A673 (cell line): Measurements from ENCODE around the gene DDR1. TPM values are rescaled to one million over a fixed set of nuclear protein-coding genes. Genes with fewer than 3 reads are reported as not detected.

Source experiments
- BruUV-seq: library from RNA; stranded (reverse); fragments of 400-500 nt; replicated peaks from 2 replicates; lab custom pipeline; 2021; lab: Mats Ljungman, UMichigan
- CTCF ChIA-PET: fragments of 300-600 bp; sonication (Branson Sonifier 250); formaldehyde crosslinking; loops from one replicate; lab custom pipeline; 2022; ENCODE audit warnings: antibody characterized with exemption; lab: Charles Lee
- POLR2A ChIA-PET: fragments of 300-600 bp; sonication (Branson Sonifier 250); formaldehyde crosslinking; loops from one replicate; lab custom pipeline; 2022; ENCODE audit warnings: antibody characterized with exemption; ENCODE audit not compliant: low non-redundant PET; lab: Charles Lee
- DNase-seq: peaks from one replicate; pipeline ENCODE4 v3.0.0-alpha.2; 2015; ENCODE audit warnings: low spot score
- H3K27ac ChIP-seq: fragments of 200-600 bp; sonication (generic); 2 replicates; pipeline ENCODE4 v1.5.1; 2016; ENCODE audit warnings: mixed run types, low read depth, mild to moderate bottlenecking, mixed read lengths, antibody characterized with exemption, low read length; ENCODE audit not compliant: poor library complexity, severe bottlenecking
- H3K27me3 ChIP-seq: fragments of 200-600 bp; sonication (generic); replicated peaks from 2 replicates; pipeline ENCODE4 v1.6.1; 2017; ENCODE audit warnings: mixed run types, low read depth, mild to moderate bottlenecking, mixed read lengths, antibody characterized with exemption, low read length; ENCODE audit not compliant: insufficient read depth, poor library complexity
- H3K36me3 ChIP-seq: fragments of 200-600 bp; sonication (generic); 2 replicates; pipeline ENCODE4 v1.6.1; 2016; ENCODE audit warnings: mixed run types, mild to moderate bottlenecking, mixed read lengths, antibody characterized with exemption, low read length; ENCODE audit not compliant: insufficient read depth, poor library complexity, severe bottlenecking
- H3K4me1 ChIP-seq: fragments of 200-600 bp; sonication (generic); 2 replicates; pipeline ENCODE4 v1.6.1; 2017; ENCODE audit warnings: mixed run types, mild to moderate bottlenecking, mixed read lengths, antibody characterized with exemption, low read length; ENCODE audit not compliant: insufficient read depth, poor library complexity, severe bottlenecking
- H3K4me3 ChIP-seq: fragments of 200-600 bp; sonication (generic); 2 replicates; pipeline ENCODE4 v1.5.1; 2016; ENCODE audit warnings: low read depth, mixed run types, mild to moderate bottlenecking, mixed read lengths, low read length; ENCODE audit not compliant: poor library complexity, severe bottlenecking
- H3K9me3 ChIP-seq: fragments of 200-600 bp; sonication (generic); 2 replicates; pipeline ENCODE4 v1.6.1; 2016; ENCODE audit warnings: mixed run types, low read depth, mild to moderate bottlenecking, mixed read lengths, antibody characterized with exemption, low read length; ENCODE audit not compliant: poor library complexity, severe bottlenecking
- EZH2 ChIP-seq: fragments of 200-600 bp; sonication (generic); IDR thresholded peaks from 2 replicates; pipeline ENCODE4 v1.6.1; 2017; ENCODE audit warnings: borderline replicate concordance, low read depth, mild to moderate bottlenecking, mixed read lengths, antibody characterized with exemption, low read length; ENCODE audit not compliant: poor library complexity, severe bottlenecking
- intact Hi-C: fragments of 100-400 bp; cut with micrococcal nuclease; formaldehyde crosslinking; loops from one replicate; pipeline ENCODE4 v1.10.0; 2022; ENCODE audit not compliant: unreplicated experiment
- total RNA-seq: library from RNA; stranded (reverse); gene quantifications from 2 replicates; pipeline ENCODE4 v1.2.3, GENCODE V29; 2021
- TF ChIP-seq, protein P1 (sequence below): fragments of 300-800, 200-600 bp; sonication (generic); conservative IDR thresholded peaks from 2 replicates; pipeline ENCODE4 v1.5.1; 2017; ENCODE audit warnings: low read depth, mild to moderate bottlenecking, antibody characterized with exemption, low read length, moderate library complexity, mixed read lengths

DDR1 gene
- total RNA-seq, 1 experiment from 2014 or later = 57.9 TPM

DNA sequence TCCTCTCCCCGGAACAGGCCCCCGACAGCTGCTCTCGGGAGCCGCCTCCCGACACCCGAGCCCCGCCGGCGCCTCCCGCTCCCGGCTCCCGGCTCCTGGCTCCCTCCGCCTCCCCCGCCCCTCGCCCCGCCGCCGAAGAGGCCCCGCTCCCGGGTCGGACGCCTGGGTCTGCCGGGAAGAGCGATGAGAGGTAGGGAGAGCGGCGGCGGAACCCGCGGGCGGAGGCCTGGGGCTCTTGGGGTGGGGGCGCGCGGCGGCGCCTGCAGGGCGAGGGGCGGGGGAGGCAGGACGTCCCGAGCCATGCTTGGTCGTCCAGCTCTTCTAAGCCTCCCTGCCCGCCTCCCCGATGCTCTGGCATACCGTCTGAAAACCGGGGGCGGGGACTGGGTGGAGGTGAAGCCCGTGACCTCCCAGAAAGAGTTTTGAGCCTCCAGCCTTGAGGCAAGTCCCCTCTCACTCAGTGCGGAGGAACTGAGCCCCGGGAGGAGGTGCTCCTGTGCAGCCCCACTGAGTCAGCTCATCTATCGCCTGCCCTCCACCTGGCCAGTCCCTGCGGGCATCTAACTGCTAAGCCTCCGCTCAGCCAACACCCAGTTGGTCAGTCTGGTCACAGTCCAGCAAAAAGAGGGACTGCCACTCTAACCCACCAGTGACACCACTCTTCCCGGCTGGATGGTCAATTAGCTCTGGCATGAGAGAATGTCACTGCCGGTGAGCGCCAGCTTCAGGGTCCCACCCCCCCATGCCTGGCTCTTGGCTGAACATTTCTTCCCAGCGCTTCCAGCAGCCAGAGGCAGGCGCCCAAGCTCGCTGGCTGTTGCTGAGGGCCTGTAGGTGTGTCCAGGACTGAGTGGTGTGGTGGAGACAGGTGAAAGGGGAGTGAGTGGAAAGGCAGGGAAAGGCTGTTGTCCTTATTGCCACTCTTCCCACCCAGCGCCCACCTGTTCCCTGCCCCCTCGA, 482 bp downstream of the DDR1 start:
- peak; percentile 49 for DNase-seq
- H3K9me3 ChIP-seq = no peaks in the 10 kb centered on the region
- intact Hi-C loops = loop anchor here (10.0 kb wide), 1 partner anchor 330 kb away; the partner anchor contains the start of genes GNL1 and PRR3
- TF ChIP-seq, protein P1, sequence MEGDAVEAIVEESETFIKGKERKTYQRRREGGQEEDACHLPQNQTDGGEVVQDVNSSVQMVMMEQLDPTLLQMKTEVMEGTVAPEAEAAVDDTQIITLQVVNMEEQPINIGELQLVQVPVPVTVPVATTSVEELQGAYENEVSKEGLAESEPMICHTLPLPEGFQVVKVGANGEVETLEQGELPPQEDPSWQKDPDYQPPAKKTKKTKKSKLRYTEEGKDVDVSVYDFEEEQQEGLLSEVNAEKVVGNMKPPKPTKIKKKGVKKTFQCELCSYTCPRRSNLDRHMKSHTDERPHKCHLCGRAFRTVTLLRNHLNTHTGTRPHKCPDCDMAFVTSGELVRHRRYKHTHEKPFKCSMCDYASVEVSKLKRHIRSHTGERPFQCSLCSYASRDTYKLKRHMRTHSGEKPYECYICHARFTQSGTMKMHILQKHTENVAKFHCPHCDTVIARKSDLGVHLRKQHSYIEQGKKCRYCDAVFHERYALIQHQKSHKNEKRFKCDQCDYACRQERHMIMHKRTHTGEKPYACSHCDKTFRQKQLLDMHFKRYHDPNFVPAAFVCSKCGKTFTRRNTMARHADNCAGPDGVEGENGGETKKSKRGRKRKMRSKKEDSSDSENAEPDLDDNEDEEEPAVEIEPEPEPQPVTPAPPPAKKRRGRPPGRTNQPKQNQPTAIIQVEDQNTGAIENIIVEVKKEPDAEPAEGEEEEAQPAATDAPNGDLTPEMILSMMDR = no peak
- no peak for TF ChIP-seq EZH2
- H3K4me3 ChIP-seq = peak overlapping the region; percentile 72
- no peaks in the 10 kb centered on the region for H3K27me3 ChIP-seq
- H3K36me3 ChIP-seq = no peaks in the 10 kb centered on the region
- ChIA-PET POLR2A (interaction anchor here (0.6 kb wide), 1 partner anchor 269 kb away, joined by 3 read pairs; no protein-coding TSS in a partner anchor), CTCF (interaction anchor here (0.6 to 1.9 kb wide), 3 partner anchors 29 to 202 kb away, joined by 3 to 6 read pairs (median 3); partner anchors contain the start of gene VARS2)
- H3K27ac ChIP-seq = peak overlapping the region; percentile 81
- peaks cover 48% of the 10 kb centered on the region for H3K4me1 ChIP-seq
- no TSS peak for BruUV-seq

DNA sequence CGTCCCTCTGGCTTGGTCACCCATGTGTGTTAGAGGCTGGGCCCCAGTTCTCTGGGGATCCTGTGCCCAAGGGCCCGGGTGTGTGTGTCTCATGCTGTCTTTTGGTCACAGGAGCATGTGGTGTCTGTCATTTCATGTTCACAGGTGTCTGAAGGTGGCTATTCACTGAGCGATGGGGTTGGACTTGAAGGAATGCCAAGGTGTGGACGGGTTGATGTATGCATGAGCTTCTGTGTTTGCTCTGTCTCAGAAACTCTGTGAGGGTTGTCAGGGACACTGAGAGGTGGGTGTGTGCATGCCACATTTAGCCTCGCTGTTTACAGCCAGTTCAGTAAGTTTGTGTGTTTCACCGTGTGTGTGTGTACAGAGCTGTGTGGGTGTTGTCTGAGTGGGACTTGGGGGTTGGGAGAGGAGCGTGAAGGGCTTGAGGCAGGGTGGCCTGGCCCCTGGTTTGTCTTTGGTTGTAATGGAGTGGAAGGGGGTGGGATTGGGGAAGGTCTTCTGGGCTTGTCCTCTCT, 1.2 kb downstream of the DDR1 start:
- ChIA-PET POLR2A (no interaction called here), CTCF (interaction anchor here (1.9 kb wide), 1 partner anchor 202 kb away, joined by 6 read pairs; no protein-coding TSS in a partner anchor)
- peak overlapping the region; percentile 81 for H3K27ac ChIP-seq
- H3K4me1 ChIP-seq = peaks cover 55% of the 10 kb centered on the region
- no peaks in the 10 kb centered on the region for H3K36me3 ChIP-seq
- H3K9me3 ChIP-seq = no peaks in the 10 kb centered on the region
- H3K27me3 ChIP-seq = no peaks in the 10 kb centered on the region
- TF ChIP-seq, protein P1 = no peak
- no peak for TF ChIP-seq EZH2
- H3K4me3 ChIP-seq = peak overlapping the region; percentile 72
- no peak for DNase-seq
- intact Hi-C loops = loop anchor here (10.0 kb wide), 1 partner anchor 331 kb away; the partner anchor contains the start of genes GNL1 and PRR3
- no TSS peak for BruUV-seq

DNA sequence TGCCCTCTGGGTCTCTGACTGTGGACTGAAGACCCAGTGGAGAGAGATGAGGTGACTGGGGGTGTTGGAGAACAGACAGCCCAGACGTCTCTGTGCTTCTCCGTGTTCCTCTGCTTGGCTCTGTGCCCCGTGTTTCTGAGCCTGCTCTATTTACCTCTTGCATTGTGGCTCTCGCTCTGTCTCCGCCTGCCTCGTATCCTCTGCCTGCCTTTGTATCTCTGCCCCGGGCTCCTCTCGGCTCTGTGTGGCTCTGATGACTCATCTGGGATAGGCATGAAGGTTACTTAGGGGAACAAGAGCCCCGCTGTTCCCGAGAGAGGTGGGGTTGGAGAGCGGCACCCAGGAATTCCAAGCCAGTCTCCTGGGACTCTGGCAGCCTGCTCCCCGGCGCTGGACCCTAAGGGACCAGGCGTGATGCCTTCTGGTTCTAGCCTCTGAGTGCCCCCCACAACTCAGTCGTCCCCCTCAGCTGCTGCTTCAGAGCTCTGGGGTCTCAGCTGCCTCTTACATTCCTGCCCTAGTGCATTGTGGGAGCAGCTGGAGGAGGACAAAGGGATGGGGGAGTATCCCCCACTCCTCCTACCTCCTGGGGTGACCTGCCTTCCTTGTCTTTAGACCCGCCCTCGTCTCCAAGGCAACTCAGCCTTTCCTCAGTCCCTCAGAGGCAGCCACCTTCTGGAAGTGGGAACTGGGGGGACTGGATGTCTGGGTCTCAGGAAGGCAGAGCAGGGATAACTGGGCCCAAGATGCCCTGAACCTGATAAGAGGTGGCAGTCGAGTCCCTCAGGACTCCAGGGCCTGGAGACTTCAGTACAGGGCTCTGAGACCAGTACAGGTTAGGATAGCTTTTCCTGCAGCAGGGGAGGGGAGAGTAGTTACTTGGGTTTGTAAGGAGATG, 1.9 kb downstream of the DDR1 start:
- TF ChIP-seq EZH2 = no peak
- TF ChIP-seq, protein P1 = no peak
- Histone ChIP-seq H3K9me3 (no peaks in the 10 kb centered on the region), H3K27me3 (no peaks in the 10 kb centered on the region), H3K36me3 (no peaks in the 10 kb centered on the region), H3K4me1 (peaks cover 56% of the 10 kb centered on the region), H3K27ac (peak overlapping the region; percentile 81), H3K4me3 (peak overlapping the region; percentile 72)
- ChIA-PET CTCF (interaction anchor here (0.6 to 1.9 kb wide), 2 partner anchors 201 to 1132 kb away, joined by 5 to 6 read pairs; no protein-coding TSS in a partner anchor), POLR2A (no interaction called here)
- TSS peak; percentile 36 for BruUV-seq
- DNase-seq = peak; percentile 93
- intact Hi-C loops = loop anchor here (10.0 kb wide), 1 partner anchor 331 kb away; the partner anchor contains the start of genes GNL1 and PRR3
